Occipital lobe (tissue), 2 donors: Measurements from ENCODE around the gene EIF4G3. TPM values are rescaled to one million over a fixed set of nuclear protein-coding genes. Genes with fewer than 3 reads are reported as not detected.
"Not testable (repeated sequence)": the region's sequence is repeated elsewhere in the genome, so short reads cannot be mapped to it uniquely, and the experiment has no call there.

Experiments
- DNase-seq: peaks from one replicate; lab custom pipeline; 2025; lab: John Stamatoyannopoulos, UW
- total RNA-seq: library from RNA; depleted of rRNA; stranded (reverse); fragments of >200 nt; gene quantifications from one replicate; pipeline ENCODE4 v1.2.3, GENCODE V29; 2014

EIF4G3 gene
- total RNA-seq, 1 donor from 2014 or later, result 47.4 TPM

- DNase-seq, result no peak
Observed at GRCh38 chr1:21189421-21189820, 12.7 kb upstream of the EIF4G3 start.

GRCh38 chr1:21188235-21188634 is 11.5 kb upstream of the EIF4G3 start:
- no peak for DNase-seq

GRCh38 chr1:21185221-21185731 is 8.6 kb upstream of the EIF4G3 start:
- DNase-seq, result no peak

- no peak for DNase-seq
Observed at GRCh38 chr1:21184276-21184675, 7.6 kb upstream of the EIF4G3 start.

GRCh38 chr1:21182181-21182731 is 5.6 kb upstream of the EIF4G3 start:
- no peak for DNase-seq

GRCh38 chr1:21178271-21178670 is 1.6 kb upstream of the EIF4G3 start:
- DNase-seq, result not testable (repeated sequence)

DNA sequence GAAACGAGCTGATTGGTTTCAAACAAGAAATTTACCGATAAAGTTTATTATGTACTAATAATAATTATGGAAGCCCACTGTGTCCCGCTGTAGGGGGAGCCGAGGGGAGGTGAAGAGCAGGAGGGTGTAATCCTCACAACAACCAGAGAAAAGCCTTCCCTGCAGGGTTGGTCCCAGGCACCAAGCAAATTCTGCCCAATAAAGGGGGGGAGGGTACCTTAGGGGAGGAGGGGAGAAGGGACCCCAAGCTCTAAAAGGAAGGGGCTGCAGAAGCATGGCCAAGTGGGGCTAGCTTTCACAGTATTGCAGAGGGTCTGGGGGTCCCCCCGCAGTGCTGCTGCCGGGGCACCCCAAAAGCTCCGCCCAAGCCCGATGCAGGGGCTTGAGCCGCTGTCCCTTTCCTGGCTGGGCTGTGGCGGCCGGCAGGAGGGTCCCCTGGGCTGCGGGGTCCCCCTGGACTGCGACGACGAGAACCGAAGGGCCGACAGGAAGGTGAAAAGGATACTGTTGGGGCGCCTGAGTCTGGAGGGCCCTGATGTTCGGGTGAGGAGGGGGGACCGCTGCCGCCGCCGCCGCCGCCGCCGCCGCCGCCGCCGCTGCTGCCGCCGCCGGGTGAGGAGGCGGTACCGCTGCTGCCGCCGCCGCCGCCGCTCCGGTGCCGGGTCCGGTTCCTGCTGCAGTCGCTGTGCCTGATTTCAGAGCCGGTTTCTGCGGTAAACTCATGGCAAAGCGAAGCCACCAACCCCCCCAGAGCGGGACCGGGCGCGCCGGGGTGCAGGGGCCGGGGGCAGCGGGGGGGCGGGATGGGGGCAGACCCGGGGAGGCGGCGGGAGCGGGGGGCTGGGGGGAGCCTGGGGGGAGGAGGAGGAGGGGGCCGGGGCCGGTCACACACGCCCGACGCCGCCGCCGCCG is 771 bp downstream of the EIF4G3 start:
- no peak for DNase-seq

DNA sequence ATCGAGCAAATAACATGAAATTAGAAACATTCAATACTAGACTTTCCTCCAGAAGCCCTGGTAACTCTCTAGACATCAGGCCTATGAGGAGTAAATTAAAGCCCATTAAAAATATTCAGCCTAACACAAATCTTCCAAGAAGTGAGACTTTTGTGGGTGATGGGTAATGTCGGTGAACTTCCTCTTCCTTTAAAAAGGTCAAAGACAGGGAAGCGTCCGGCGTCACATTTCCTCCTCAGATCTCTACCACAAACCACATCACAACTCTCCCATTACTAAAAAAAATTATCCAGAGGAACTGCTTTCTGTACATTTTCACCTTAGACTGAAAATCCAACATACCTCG is 1.4 kb downstream of the EIF4G3 start:
- no peak for DNase-seq

DNA sequence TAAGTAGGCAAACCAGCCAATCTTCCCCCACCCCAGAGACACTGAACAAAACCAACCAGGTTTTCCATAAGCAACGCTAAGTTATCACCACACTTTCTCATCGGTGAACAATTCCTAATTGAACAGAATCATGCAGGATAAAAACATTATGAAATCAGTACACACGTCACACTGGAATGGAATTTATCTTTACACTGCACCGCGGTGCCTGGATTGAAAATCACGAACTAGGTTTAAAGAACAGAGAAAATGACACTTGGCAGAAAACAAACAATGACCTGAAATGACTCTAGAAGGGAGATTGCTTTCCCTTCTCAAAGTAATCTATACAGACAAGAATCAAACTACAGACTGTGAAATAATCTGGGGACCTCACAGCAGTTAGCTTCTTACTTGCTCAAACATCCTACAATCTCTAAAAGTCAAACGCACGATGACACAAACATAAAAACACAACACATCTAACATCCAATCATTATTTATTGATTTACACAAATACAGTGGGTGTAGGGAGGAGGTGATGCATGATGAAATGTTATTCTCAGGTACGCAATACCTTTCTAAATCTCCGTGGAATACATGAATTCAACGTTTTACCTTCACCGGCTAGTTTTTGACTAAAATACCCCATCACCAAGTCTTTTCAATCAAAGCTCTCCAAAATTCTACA is 1.9 kb downstream of the EIF4G3 start:
- no peak for DNase-seq

GRCh38 chr1:21174230-21174629 is 2.5 kb downstream of the EIF4G3 start:
- DNase-seq, result no peak

DNA sequence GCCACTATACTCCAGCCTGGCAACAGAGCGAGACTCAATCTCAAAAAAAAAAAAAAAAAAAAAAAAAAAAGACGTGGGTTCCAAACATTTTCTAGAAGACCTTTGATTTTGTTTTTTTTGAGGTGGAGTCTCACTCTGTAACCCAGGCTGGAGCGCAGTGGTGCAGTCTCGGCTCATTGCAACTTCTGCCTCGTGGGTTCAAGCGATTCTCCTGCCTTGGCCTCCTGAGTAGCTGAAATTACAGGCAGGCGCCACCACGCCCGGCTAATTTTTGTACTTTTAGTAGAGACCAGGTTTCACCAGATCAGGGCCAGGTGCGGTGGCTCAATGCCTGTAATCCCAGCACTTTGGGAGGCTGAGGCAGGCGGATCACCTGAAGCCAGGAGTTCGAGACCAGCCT is 3.6 kb downstream of the EIF4G3 start:
- not testable (repeated sequence) for DNase-seq

DNA sequence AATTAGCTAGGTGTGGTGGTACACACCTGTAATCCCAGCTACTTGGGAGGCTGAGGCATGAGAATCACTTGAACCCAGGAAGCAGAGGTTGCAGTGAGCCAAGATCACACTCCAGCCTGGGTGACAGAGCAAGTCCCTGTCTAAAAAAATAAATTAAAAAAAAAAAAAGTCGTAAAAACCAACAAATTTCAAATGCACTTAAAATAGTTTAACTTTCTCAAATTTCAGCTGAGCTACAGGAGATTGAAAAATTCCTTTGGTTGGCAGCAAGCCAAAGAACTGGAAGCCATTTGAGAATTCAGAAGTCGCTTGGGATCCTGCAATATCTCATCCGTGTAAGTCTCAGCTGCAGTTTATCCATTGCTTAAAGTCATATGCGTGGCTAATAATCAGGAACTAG is 5.9 kb downstream of the EIF4G3 start:
- DNase-seq, result not testable (repeated sequence)

GRCh38 chr1:21168444-21168843 is 8.3 kb downstream of the EIF4G3 start:
- DNase-seq, result no peak

- DNase-seq, result no peak
Observed at GRCh38 chr1:21165646-21166045, 11.1 kb downstream of the EIF4G3 start.

DNA sequence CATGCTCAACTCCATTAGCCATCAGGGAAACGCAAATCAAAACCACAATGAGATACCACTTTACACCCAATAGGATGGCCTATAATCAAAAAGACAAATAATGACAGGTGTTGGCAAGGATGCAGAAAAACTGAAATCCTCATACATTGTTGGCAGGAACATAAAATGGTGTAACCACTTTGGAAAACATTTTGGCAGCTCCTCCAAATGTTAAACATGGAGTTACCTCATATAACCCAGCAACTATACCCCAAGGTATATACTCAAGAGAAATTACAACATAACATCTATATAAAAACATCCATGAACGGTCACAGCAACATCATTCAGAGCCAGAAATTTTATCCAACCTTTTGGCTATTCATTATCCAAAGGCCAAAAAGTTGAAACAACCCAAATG is 11.6 kb downstream of the EIF4G3 start:
- DNase-seq, result no peak

DNA sequence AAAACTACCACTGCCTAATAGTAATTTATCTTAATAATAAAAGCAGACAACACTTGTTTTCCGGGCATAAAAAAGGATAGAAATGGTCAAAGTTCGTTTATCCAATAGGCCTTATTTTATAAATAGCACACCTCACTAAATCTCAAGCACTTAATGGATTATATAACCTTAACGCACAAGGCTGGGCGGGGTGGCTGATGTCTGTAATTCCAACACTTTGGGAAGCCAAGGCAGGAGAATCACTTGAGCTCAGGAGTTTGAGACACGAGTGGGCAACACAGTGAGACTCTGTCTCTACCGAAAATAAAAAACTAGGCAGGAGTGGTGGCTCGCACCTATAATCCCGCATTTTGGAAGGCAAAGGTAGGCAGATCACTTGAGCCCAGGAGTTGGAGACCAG is 12.4 kb downstream of the EIF4G3 start:
- no peak for DNase-seq

- no peak for DNase-seq
Observed at GRCh38 chr1:21162740-21163464, 13.8 kb downstream of the EIF4G3 start.

DNA sequence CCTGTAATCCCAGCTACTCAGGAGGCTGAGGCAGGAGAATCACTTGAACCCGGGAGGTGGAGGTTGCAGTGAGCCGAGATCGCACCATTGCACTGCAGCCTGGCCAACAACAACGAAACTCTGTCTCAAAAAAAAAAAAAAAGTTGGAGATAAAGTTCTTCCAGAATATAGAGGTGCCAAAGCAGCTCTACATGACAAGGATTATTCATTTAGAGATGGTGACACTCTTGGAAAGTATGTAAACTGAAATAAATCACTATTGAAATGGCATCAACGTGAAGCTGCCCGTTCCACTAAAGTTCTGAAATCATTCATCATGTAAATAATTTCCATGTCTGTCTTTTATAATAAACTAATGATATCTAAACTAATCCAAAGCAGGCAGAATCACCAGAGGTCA is 14.9 kb downstream of the EIF4G3 start:
- no peak for DNase-seq

DNA sequence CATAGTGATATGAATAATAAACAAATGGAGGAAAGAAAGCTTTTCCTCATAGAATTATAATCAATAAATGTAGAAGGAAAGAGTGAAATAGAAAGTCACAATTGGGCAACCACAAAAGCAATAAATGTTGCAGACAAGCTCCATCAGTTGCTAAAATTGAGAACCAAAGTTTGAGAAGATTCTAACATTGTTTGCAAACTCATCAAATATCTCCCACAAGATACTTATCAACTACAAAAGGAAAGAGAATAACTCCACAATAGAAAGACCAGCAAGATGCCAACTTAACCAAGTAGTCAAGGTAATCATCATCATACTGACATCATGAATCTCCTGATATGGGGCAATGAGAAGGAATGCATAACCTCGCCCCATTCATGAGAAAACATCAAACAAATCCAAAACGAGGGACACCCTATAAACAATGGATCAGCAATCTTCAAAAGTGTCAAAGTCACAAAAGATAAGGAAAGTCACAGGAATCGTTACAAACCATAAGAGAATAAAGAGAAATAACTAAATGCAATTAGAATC is 16.4 kb downstream of the EIF4G3 start:
- no peak for DNase-seq

- no peak for DNase-seq
Observed at GRCh38 chr1:21157868-21158267, 18.8 kb downstream of the EIF4G3 start.

DNA sequence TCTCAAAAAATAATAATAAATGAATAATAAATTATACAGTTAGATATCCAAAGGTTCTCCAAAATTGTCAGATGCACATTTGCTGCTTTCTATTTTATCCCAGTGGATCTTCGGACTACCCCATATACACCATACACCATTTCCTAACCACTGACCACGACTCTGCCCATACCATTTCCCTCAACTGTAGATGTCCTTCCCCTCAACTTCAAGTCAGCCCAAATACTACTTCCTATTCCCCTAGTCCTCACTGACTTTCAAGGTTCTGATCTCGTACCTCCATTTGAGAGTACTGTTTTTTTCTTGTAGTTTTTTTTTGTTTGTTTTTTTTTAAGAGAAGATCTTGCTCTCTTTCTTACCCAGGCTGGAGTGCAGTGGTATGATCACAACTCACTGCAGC is 19.6 kb downstream of the EIF4G3 start:
- DNase-seq, result no peak

DNA sequence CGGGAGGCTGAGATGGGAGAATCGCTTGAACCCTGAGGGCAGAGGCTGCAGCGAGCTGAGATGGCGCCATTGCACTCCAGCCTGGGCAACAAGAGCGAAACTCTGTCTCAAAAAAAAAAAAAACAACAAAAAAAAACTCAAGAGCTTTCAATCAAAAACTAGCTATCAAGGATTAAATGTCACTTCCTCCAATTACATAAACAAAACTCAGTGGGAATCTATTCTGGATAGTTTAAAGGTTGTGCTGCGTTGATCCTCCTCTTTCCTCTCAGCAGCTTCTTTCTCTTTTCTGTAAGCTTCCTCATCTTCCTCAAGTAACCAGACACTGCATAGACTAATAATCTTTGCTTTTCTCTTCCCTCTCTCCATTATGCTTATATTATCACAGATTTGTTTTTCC is 20.7 kb downstream of the EIF4G3 start:
- no peak for DNase-seq
